Lower leg skin (tissue), 3 donors: ENCODE results near the gene SLC12A3.

Experiments
- CTCF ChIP-seq, 3 donors: fragments of 450-650 bp; IDR thresholded peaks; one replicate each; pipeline ENCODE4 v1.5.1; 2016; ENCODE audit warnings: antibody characterized with exemption in 3 of 3, mild to moderate bottlenecking in 3 of 3, moderate library complexity in 2 of 3
- POLR2A ChIP-seq, 2 donors: fragments of 450-650 bp; IDR thresholded peaks; one replicate each; pipeline ENCODE4 v1.6.1; 2016 to 2017; ENCODE audit warnings: antibody characterized with exemption in 2 of 2, mild to moderate bottlenecking in 1 of 2, moderate library complexity in 1 of 2

- no peak for TF ChIP-seq CTCF (IDR thresholded peaks at IDR 0.05)
- no peak for TF ChIP-seq POLR2A (IDR thresholded peaks at IDR 0.05)
These were observed 29.4 kb downstream of the SLC12A3 start for GRCh38 chr16:56894331-56894917.
